Measurements from ENCODE around the gene ZFP36L1.

DNA sequence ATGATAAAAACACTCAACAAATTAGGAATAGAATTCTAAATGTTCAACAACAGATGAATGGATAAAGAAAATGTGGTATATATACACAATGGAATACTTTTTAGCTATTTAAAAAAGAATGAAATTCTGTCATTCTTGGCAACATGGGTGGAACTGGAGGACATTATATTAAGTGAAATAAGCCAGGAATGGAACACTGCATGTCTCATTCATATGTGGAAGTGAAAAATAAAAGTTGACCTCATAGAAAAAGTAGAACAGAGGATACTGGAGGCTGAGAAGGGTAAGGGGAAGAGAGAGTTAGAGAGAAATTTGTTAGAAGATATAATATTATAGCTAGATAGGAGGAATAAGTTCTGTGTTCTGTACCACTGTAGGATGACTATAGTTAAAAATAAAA, 35.8 kb upstream of the ZFP36L1 start:
- TF ChIP-seq, protein P1, sequence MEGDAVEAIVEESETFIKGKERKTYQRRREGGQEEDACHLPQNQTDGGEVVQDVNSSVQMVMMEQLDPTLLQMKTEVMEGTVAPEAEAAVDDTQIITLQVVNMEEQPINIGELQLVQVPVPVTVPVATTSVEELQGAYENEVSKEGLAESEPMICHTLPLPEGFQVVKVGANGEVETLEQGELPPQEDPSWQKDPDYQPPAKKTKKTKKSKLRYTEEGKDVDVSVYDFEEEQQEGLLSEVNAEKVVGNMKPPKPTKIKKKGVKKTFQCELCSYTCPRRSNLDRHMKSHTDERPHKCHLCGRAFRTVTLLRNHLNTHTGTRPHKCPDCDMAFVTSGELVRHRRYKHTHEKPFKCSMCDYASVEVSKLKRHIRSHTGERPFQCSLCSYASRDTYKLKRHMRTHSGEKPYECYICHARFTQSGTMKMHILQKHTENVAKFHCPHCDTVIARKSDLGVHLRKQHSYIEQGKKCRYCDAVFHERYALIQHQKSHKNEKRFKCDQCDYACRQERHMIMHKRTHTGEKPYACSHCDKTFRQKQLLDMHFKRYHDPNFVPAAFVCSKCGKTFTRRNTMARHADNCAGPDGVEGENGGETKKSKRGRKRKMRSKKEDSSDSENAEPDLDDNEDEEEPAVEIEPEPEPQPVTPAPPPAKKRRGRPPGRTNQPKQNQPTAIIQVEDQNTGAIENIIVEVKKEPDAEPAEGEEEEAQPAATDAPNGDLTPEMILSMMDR (IDR thresholded peaks at IDR 0.05), result no peak
- no peak for TF ChIP-seq ZFX (IDR thresholded peaks at IDR 0.05; ENCODE audit: borderline replicate concordance)
